ENCODE results near the gene SMIM29. TPM values are rescaled to one million over a fixed set of nuclear protein-coding genes. Genes with fewer than 3 reads are reported as not detected.
A peak's percentile ranks its signal among the peaks of the same experiment; 100 is the strongest.
"Not testable (repeated sequence)": the region's sequence is repeated elsewhere in the genome, so short reads cannot be mapped to it uniquely, and the experiment has no call there.

The SMIM29 gene
- total RNA-seq, 2 donors from 2014 or later, result 7.2 to 7.9 TPM

GRCh38 chr6:34259529-34260069, 10.8 kb upstream of the SMIM29 start:
- no peak overlapping the region for H3K4me3 Mint-ChIP-seq
- H3K9me3 Mint-ChIP-seq, result peaks cover 25% of the 10 kb centered on the region
- Histone ChIP-seq H3K9ac (ENCODE audit: extremely low read depth, low read length, poor library complexity, severe bottlenecking) (no peak overlapping the region), H3K27ac (ENCODE audit: low read depth, low read length) (no peak overlapping the region), H3K27me3 (ENCODE audit: control insufficient read depth, insufficient read depth, low read length, poor library complexity, severe bottlenecking) (no peaks in the 10 kb centered on the region), H3K9me3 (ENCODE audit: control insufficient read depth, low read length) (peaks cover 6% of the 10 kb centered on the region), H3K4me3 (ENCODE audit: low read length) (no peak overlapping the region), H3K36me3 (ENCODE audit: control insufficient read depth, insufficient read depth, low read length) (no peaks in the 10 kb centered on the region), H3K4me1 (ENCODE audit: control insufficient read depth, insufficient read depth, low read length) (no peaks in the 10 kb centered on the region)
- H3K4me1 Mint-ChIP-seq, result no peaks in the 10 kb centered on the region
- TF ChIP-seq CTCF (conservative IDR thresholded peaks at IDR 0.05), result no peak
- peaks cover 4% of the 10 kb centered on the region for H3K36me3 Mint-ChIP-seq (ENCODE audit: low read depth)
- peaks cover 2% of the 10 kb centered on the region for H3K27me3 Mint-ChIP-seq (ENCODE audit: insufficient read depth)
- no peak overlapping the region for H3K27ac Mint-ChIP-seq
- 88 to 95% methylated on average over 4 to 5 of the region's 6 CpGs for WGBS, 2 experiments (ENCODE audit: insufficient coverage in 1 of 2, insufficient read length in 1 of 2)
- DNase-seq, result no peak

- not testable (repeated sequence) for H3K4me3 ChIP-seq (ENCODE audit: low read length); H3K36me3 Mint-ChIP-seq (ENCODE audit: low read depth)
- 82 to 86% methylated on average over 2 of the region's 2 CpGs for WGBS, 2 experiments (ENCODE audit: insufficient coverage in 1 of 2, insufficient read length in 1 of 2)
Measured at GRCh38 chr6:34252395-34252794, 3.6 kb upstream of the SMIM29 start.

GRCh38 chr6:34249469-34250261, 859 bp upstream of the SMIM29 start:
- H3K27me3 ChIP-seq (ENCODE audit: control insufficient read depth, insufficient read depth, low read length, poor library complexity, severe bottlenecking), result no peaks in the 10 kb centered on the region
- 65 to 92% methylated on average over 9 to 18 of the region's 18 CpGs for WGBS, 2 experiments (ENCODE audit: insufficient coverage in 1 of 2, insufficient read length in 1 of 2)
- Mint-ChIP-seq H3K4me1 (peaks cover 3% of the 10 kb centered on the region), H3K36me3 (ENCODE audit: low read depth) (peaks cover 8% of the 10 kb centered on the region), H3K27ac (peak overlapping the region; percentile 92), H3K9me3 (peaks cover 5% of the 10 kb centered on the region), H3K27me3 (ENCODE audit: insufficient read depth) (peaks cover 2% of the 10 kb centered on the region), H3K4me3 (peak overlapping the region; percentile 77)
- no peaks in the 10 kb centered on the region for H3K9me3 ChIP-seq (ENCODE audit: control insufficient read depth, low read length)
- H3K4me1 ChIP-seq (ENCODE audit: control insufficient read depth, insufficient read depth, low read length), result no peaks in the 10 kb centered on the region
- H3K36me3 ChIP-seq (ENCODE audit: control insufficient read depth, insufficient read depth, low read length), result peaks cover under 1% of the 10 kb centered on the region
- no peak overlapping the region for H3K27ac ChIP-seq (ENCODE audit: low read depth, low read length)
- no peak for TF ChIP-seq CTCF (conservative IDR thresholded peaks at IDR 0.05)
- peak overlapping the region; percentile 78 for H3K4me3 ChIP-seq (ENCODE audit: low read length)
- peak overlapping the region; percentile 44 for H3K9ac ChIP-seq (ENCODE audit: extremely low read depth, low read length, poor library complexity, severe bottlenecking)
- no peak for DNase-seq

More at GRCh38 chr6:34252395-34252794, 3.6 kb upstream of the SMIM29 start:
- not testable (repeated sequence) for H3K9me3 ChIP-seq (ENCODE audit: control insufficient read depth, low read length); H3K27me3 Mint-ChIP-seq (ENCODE audit: insufficient read depth); H3K27ac Mint-ChIP-seq; DNase-seq; H3K9ac ChIP-seq (ENCODE audit: extremely low read depth, low read length, poor library complexity, severe bottlenecking); H3K36me3 ChIP-seq (ENCODE audit: control insufficient read depth, insufficient read depth, low read length); H3K27me3 ChIP-seq (ENCODE audit: control insufficient read depth, insufficient read depth, low read length, poor library complexity, severe bottlenecking); H3K4me1 Mint-ChIP-seq; H3K4me1 ChIP-seq (ENCODE audit: control insufficient read depth, insufficient read depth, low read length); H3K9me3 Mint-ChIP-seq; H3K4me3 Mint-ChIP-seq; H3K27ac ChIP-seq (ENCODE audit: low read depth, low read length)
